MG63 (cell line): ENCODE measurements around the gene LOXL4. TPM values are rescaled to one million over a fixed set of nuclear protein-coding genes. Genes with fewer than 3 reads are reported as not detected.

ENCODE experiments used
- DNase-seq: peaks from one replicate; pipeline ENCODE4 v3.0.0-alpha.2; 2020
- H3K27me3 ChIP-seq: fragments of 250-450 bp; sonication (Bioruptor Pico); 2 replicates; pipeline ENCODE4 v1.5.1; 2020; ENCODE audit warnings: mild to moderate bottlenecking, moderate library complexity
- H3K36me3 ChIP-seq: fragments of 250-450 bp; sonication (Bioruptor Pico); 2 replicates; pipeline ENCODE4 v1.5.1; 2020; ENCODE audit warnings: mild to moderate bottlenecking, moderate library complexity
- H3K4me3 ChIP-seq: fragments of 250-450 bp; sonication (Bioruptor Pico); 2 replicates; pipeline ENCODE4 v1.5.1; 2020; ENCODE audit warnings: mild to moderate bottlenecking, moderate library complexity
- H3K9me3 ChIP-seq: fragments of 250-450 bp; sonication (Bioruptor Pico); 2 replicates; pipeline ENCODE4 v1.5.1; 2020; ENCODE audit warnings: mild to moderate bottlenecking, moderate library complexity
- total RNA-seq: library from RNA; depleted of rRNA; stranded (reverse); fragments of >200 nt; shearing (Covaris generic); gene quantifications from 2 replicates; pipeline ENCODE4 v1.2.3, GENCODE V29; 2014; ENCODE audit warnings: low replicate concordance

LOXL4 gene
- total RNA-seq, 1 experiment from 2014 or later = not detected

DNA sequence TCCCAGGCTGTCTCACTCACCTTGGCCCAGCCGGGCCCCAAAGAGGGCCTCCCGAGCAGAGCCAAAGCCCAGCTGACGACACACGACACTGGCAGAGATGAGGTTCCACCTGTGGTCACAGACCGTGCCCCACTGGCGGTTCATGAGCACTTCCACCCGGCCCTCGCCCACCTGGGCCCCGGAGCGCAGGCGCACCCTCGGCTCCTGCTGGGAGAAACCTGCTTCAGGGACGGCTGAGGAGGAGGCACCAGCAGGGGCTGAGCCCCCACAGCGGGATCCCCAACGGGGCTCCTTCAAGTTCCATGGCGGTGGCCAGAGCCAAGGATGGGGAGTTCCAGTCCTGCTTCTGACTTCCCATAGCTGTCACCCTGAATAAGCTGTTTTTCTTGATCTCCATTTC, 10.0 kb downstream of the LOXL4 start:
- DNase-seq = no peak
- Histone ChIP-seq H3K9me3 (no peaks in the 10 kb centered on the region), H3K27me3 (no peaks in the 10 kb centered on the region), H3K4me3 (no peak overlapping the region), H3K36me3 (no peaks in the 10 kb centered on the region)

GRCh38 chr10:98257198-98257597, 10.8 kb downstream of the LOXL4 start:
- no peaks in the 10 kb centered on the region for H3K36me3 ChIP-seq
- H3K4me3 ChIP-seq = no peak overlapping the region
- H3K27me3 ChIP-seq = no peaks in the 10 kb centered on the region
- DNase-seq = no peak
- H3K9me3 ChIP-seq = no peaks in the 10 kb centered on the region

GRCh38 chr10:98256692-98257091, 11.3 kb downstream of the LOXL4 start:
- H3K36me3 ChIP-seq = no peaks in the 10 kb centered on the region
- no peaks in the 10 kb centered on the region for H3K27me3 ChIP-seq
- H3K4me3 ChIP-seq = no peak overlapping the region
- DNase-seq = no peak
- no peaks in the 10 kb centered on the region for H3K9me3 ChIP-seq

DNA sequence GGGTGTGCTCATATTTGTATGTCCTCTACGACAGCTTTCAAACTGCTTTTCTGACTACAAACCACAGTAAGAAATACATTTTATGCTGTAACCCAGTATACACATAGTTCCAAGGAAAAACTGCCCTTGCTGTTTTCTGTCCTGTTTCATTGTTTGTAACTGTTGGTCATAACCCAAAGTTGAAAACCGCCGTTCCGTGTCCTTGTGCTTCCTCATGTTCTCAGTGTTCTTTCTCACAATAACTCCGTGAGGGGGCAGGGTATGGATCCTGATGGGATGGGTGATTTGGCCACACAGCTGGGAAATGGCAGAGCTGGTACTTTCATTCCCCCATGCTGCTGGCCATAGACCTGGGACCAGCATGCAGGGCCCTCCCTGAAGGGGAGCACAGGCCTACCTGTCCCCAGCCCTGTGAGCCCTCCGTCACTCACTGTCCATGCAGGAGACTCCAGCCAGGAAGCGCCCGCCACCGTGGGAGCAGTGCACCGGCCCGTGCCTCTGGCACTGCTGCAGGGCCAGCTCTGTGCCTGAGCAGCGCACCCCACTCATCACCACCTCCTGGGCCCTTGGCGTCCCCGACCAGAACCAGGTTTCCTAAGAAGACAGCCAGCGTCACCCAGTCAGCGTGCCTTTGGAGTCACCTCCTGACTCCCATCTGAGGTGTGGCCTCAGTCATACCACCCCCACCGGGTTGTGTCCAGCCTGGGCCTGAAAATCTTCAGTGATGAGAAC, 12.7 kb downstream of the LOXL4 start:
- H3K4me3 ChIP-seq = no peak overlapping the region
- H3K9me3 ChIP-seq = no peaks in the 10 kb centered on the region
- DNase-seq = no peak
- no peaks in the 10 kb centered on the region for H3K27me3 ChIP-seq
- no peaks in the 10 kb centered on the region for H3K36me3 ChIP-seq

DNA sequence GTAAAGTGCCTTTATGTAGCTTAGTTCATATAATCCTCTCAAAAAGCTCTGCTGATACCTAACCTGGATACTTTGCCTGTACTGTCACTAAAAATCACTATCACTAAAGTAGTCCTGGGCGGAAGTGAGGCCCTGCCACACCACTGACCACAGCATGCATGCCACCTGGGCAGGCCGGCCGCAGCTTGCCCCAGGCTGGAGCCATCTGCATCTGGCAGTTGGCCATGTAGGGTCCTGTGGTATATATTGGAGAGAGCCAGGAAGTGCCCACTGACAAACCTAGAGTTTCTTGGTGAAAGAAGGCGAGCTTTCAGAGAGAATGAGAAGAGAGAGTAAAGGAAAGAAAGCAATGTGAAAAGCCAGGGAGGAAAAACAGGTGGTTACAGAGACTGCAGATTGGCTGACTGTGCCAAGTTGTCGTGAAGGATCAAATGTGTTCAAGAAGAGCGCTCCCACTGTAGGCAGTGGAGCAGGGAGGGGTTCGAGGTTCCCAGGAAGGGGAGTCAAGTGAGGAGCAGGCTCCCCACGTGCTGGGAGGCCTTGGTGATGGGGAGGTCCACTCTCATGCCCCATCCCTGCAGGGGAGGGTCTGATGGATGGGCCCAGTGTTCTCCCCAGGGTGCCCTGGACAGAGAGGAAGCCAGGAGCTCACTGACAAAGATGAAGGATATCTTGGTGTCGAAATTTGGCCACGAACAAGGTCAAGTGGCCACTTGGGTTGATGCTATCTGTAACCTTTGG, 13.6 kb downstream of the LOXL4 start:
- no peak overlapping the region for H3K4me3 ChIP-seq
- no peaks in the 10 kb centered on the region for H3K36me3 ChIP-seq
- no peak for DNase-seq
- H3K27me3 ChIP-seq = no peaks in the 10 kb centered on the region
- H3K9me3 ChIP-seq = no peaks in the 10 kb centered on the region

DNA sequence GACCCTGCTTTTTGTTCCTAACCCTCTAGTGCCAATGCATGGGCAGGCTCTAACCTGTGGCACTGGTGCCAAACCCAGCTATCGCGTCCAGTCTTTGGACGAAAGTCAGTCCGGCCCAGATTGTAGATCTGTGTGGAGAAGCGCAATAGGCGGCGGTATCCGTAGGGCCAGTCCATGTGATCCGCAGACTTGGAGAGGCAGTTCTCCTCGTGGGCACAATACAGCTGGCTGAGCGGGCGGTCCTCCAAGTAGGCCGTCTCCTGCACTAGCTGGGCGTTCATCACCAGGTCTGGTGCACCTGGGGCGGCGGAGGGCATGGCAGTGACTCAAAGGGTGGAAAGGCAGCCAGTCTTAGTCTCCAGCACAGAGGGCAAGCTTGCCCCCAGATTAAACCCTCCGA, 14.5 kb downstream of the LOXL4 start:
- no peak for DNase-seq
- no peaks in the 10 kb centered on the region for H3K9me3 ChIP-seq
- H3K36me3 ChIP-seq = peaks cover 2% of the 10 kb centered on the region
- no peak overlapping the region for H3K4me3 ChIP-seq
- H3K27me3 ChIP-seq = no peaks in the 10 kb centered on the region

DNA sequence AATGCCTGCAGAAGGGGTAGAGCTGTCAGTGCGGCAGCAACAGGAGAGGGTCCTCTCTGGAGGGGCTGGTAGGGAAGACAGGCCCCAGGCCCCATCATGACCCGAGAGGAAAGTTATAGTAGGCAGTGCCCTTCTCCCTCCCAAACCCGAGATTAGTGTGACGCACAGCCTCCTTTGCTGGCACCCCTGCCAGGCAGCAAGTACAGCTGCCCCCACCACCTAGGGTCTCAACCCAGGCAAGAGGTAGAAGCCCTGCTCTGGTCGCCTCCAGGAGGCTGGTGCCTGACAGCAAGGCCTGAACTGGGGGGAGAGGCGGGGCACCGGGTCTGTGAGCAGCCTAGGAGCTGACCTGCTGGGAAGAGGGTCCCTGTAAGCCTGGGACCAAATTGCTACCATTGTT, 15.5 kb downstream of the LOXL4 start:
- H3K27me3 ChIP-seq = no peaks in the 10 kb centered on the region
- peaks cover 10% of the 10 kb centered on the region for H3K36me3 ChIP-seq
- no peak for DNase-seq
- no peaks in the 10 kb centered on the region for H3K9me3 ChIP-seq
- H3K4me3 ChIP-seq = no peak overlapping the region

DNA sequence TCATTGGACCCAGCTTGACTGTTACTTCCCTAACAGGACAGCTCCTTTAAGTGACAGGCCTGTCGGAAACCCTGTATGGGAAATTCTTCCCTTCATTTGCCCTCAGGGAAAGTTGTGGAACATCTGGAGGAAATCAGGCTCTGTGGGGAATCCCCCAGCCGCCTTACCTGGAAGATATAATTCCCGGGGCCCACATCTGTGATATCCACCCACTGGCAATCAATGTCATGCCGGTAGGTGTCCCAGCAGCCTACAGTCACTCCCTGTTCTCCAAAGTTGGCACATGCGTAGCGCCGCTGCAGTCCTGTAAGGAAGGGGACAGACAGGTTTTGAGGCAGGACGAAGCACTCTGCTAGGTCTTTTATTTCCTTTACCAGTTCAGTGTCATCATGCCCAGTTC, 16.6 kb downstream of the LOXL4 start:
- no peak overlapping the region for H3K4me3 ChIP-seq
- H3K36me3 ChIP-seq = peaks cover 16% of the 10 kb centered on the region
- no peaks in the 10 kb centered on the region for H3K9me3 ChIP-seq
- DNase-seq = no peak
- no peaks in the 10 kb centered on the region for H3K27me3 ChIP-seq

GRCh38 chr10:98249134-98249533, 18.9 kb downstream of the LOXL4 start:
- no peak for DNase-seq
- H3K4me3 ChIP-seq = no peak overlapping the region
- H3K9me3 ChIP-seq = no peaks in the 10 kb centered on the region
- H3K36me3 ChIP-seq = peaks cover 30% of the 10 kb centered on the region
- H3K27me3 ChIP-seq = no peaks in the 10 kb centered on the region

GRCh38 chr10:98248018-98248417, 20.0 kb downstream of the LOXL4 start:
- H3K27me3 ChIP-seq = no peaks in the 10 kb centered on the region
- no peak for DNase-seq
- no peaks in the 10 kb centered on the region for H3K9me3 ChIP-seq
- peaks cover 30% of the 10 kb centered on the region for H3K36me3 ChIP-seq
- H3K4me3 ChIP-seq = no peak overlapping the region

GRCh38 chr10:98246911-98247805, 20.8 kb downstream of the LOXL4 start:
- Histone ChIP-seq H3K4me3 (no peak overlapping the region), H3K27me3 (no peaks in the 10 kb centered on the region), H3K36me3 (peaks cover 30% of the 10 kb centered on the region), H3K9me3 (no peaks in the 10 kb centered on the region)
- no peak for DNase-seq

- DNase-seq = peak; percentile 79
- peaks cover 32% of the 10 kb centered on the region for H3K36me3 ChIP-seq
- no peaks in the 10 kb centered on the region for H3K9me3 ChIP-seq
- no peaks in the 10 kb centered on the region for H3K27me3 ChIP-seq
- no peak overlapping the region for H3K4me3 ChIP-seq
Observed at GRCh38 chr10:98244586-98244985, 23.4 kb downstream of the LOXL4 start.

GRCh38 chr10:98244141-98244540, 23.9 kb downstream of the LOXL4 start:
- no peak for DNase-seq
- H3K9me3 ChIP-seq = no peaks in the 10 kb centered on the region
- peaks cover 32% of the 10 kb centered on the region for H3K36me3 ChIP-seq
- H3K27me3 ChIP-seq = no peaks in the 10 kb centered on the region
- no peak overlapping the region for H3K4me3 ChIP-seq

- H3K27me3 ChIP-seq = no peaks in the 10 kb centered on the region
- no peak for DNase-seq
- peaks cover 32% of the 10 kb centered on the region for H3K36me3 ChIP-seq
- H3K9me3 ChIP-seq = no peaks in the 10 kb centered on the region
- no peak overlapping the region for H3K4me3 ChIP-seq
Observed at GRCh38 chr10:98242823-98243222, 25.2 kb downstream of the LOXL4 start.

DNA sequence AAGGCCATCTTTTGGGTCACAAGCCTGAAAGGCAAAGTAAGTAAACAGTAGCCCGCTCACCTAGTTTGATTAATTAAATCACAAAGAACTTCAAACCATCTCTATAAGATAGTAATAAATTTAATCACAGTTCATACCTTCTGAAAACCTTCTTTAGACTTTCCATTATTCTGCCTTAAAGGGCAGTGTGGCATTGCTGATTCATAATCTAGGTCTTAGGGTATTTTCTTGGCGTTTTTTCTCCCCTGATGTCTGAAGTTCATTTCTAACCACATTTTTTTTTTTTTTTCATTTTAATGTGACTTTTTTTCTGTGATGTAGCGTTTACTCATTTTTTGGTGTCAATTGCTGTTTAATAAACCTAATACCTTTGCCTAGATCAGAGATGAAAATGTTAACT, 27.5 kb downstream of the LOXL4 start:
- Histone ChIP-seq H3K4me3 (no peak overlapping the region), H3K36me3 (peaks cover 18% of the 10 kb centered on the region), H3K9me3 (no peaks in the 10 kb centered on the region), H3K27me3 (no peaks in the 10 kb centered on the region)
- no peak for DNase-seq

GRCh38 chr10:98238391-98238790, 29.6 kb downstream of the LOXL4 start:
- H3K27me3 ChIP-seq = no peaks in the 10 kb centered on the region
- no peak overlapping the region for H3K4me3 ChIP-seq
- peaks cover 12% of the 10 kb centered on the region for H3K36me3 ChIP-seq
- no peak for DNase-seq
- H3K9me3 ChIP-seq = no peaks in the 10 kb centered on the region

GRCh38 chr10:98236862-98237261, 31.1 kb downstream of the LOXL4 start:
- peaks cover 12% of the 10 kb centered on the region for H3K36me3 ChIP-seq
- no peak overlapping the region for H3K4me3 ChIP-seq
- no peak for DNase-seq
- H3K9me3 ChIP-seq = no peaks in the 10 kb centered on the region
- no peaks in the 10 kb centered on the region for H3K27me3 ChIP-seq
